GM13977 (cell line): Measurements from ENCODE around the gene PHF24.

Experiments
- DNase-seq: peaks from one replicate; pipeline ENCODE4 v3.0.0; 2012; ENCODE audit warnings: low spot score
- in situ Hi-C: fragments of 300-500 bp; cut with MboI; formaldehyde crosslinking; loops from one replicate; pipeline ENCODE4 v1.12.0; 2022; ENCODE audit warnings: low sequenced_read_pairs, low pct_unique_long_range_greater_than_20kb, mixed read lengths, inconsistent platforms; ENCODE audit not compliant: unreplicated experiment
- TF ChIP-seq, protein P1 (sequence below): IDR thresholded peaks from 2 replicates; pipeline ENCODE4 v1.5.1; 2012; ENCODE audit warnings: mild to moderate bottlenecking, control low read depth; ENCODE audit not compliant: insufficient read depth; ENCODE audit errors: extremely low read depth, missing control alignments

Gene PHF24

DNA sequence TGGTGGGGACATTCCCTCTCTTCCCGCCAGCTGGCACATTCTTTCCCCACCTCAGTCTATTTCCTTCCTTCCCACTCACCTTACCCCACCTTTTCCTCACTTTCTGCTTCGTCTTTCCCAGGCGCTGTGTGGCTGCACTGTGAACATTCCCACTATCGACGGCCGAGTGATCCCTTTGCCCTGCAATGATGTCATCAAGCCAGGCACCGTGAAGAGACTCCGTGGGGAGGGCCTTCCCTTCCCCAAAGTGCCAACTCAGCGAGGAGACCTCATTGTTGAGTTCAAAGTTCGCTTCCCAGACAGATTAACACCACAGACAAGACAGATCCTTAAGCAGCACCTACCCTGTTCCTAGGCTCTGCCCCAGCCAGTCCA, 38.8 kb downstream of the PHF24 start:
- DNase-seq, result no peak
- TF ChIP-seq, protein P1, sequence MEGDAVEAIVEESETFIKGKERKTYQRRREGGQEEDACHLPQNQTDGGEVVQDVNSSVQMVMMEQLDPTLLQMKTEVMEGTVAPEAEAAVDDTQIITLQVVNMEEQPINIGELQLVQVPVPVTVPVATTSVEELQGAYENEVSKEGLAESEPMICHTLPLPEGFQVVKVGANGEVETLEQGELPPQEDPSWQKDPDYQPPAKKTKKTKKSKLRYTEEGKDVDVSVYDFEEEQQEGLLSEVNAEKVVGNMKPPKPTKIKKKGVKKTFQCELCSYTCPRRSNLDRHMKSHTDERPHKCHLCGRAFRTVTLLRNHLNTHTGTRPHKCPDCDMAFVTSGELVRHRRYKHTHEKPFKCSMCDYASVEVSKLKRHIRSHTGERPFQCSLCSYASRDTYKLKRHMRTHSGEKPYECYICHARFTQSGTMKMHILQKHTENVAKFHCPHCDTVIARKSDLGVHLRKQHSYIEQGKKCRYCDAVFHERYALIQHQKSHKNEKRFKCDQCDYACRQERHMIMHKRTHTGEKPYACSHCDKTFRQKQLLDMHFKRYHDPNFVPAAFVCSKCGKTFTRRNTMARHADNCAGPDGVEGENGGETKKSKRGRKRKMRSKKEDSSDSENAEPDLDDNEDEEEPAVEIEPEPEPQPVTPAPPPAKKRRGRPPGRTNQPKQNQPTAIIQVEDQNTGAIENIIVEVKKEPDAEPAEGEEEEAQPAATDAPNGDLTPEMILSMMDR, result no peak
- in situ Hi-C loops, result no loop called here

DNA sequence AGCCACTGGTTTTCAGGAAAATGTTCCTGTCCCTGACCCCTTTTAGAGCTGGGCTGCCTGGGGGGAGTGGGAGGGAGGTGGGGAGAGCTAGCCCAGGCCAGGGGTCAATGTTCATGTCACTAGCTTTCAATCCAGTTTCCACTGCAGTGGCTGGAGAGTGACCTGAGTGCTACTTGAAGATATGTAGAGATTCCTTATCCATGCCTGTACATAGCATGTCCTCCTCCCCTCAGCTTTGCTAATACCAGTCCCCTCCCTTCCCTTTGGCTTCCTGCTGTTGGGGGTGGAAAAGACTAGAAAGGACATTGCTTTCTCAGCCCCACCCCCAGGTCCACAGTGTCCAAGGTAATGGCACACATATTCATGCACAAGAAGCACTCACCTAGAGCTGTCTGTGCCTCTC, 39.3 kb downstream of the PHF24 start:
- no peak for DNase-seq
- TF ChIP-seq, protein P1, result no peak
- in situ Hi-C loops, result no loop called here

DNA sequence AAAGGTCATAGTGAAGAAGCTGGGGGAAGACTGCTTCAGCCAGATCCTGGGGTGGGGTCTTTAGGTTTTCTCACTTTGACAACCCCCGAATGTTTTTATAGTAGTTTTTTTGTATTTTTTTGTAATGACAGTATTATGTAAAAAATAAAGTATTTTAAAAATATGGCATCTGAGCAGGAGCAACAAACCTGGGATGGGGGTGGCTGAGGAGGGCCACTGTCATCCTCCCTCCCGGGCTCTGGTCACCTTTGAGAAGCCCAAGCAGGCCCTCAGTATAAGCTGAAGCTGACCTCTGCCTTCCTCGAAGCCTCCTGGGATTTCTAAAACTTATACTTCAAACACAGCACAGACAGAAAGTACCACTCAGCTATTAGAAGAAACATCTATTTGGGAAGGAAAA, 40.2 kb downstream of the PHF24 start:
- in situ Hi-C loops, result no loop called here
- DNase-seq, result no peak
- TF ChIP-seq, protein P1, result no peak

DNA sequence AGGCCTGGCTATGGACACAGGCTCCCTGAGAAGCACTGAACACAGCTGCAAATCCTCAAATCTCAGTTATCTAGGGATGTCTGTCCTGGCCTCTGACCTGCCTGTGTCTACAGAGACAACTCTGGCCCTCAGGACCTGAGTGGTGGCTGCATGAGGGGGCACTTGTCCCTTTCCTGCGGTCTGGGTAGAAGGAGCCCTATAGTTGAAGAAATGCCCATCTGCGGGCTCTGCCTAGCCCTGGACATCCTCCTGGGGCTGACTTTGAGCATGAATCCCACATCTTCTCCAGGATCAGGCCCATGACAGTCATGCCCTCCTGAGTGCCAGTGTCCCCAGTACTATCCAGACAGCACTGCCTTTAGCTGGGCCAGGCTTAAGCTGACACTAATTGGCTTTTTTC, 41.5 kb downstream of the PHF24 start:
- no peak for DNase-seq
- TF ChIP-seq, protein P1, result no peak
- in situ Hi-C loops, result no loop called here

DNA sequence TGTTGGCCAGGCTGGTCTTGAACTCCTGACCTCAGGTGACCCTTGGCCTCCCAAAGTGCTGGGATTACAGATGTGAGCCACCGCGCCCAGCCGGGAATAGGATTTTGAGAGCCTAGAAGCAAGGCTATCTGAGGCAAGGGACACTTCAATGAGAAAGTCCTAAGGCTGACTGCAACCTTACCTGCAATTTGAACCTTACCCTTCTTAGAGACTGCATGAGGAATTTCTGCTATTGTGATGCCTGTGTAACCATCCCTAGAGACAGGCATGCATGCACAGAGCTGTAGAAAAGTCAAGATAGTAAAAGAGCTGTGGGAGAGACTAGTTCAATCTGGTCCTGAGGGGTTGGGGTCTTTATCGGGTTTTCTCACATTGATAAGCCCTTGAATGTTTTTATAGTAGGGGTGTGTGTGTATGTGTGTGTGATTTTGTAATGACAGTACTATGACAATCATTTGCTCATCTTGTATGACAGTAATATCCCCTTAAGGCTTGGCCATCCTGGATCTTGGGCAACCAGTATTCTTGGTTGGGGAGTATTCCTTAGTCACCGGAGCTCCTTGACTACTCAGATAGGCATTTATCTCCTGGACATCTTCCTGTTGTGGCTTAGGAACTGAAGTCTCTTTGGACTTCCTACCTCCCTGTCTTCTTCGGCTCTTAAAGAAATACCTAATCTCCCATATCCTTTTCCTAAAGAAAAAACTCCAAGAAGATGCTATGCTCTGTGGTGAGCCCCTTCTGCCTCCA, 42.6 kb downstream of the PHF24 start:
- in situ Hi-C loops, result no loop called here
- no peak for DNase-seq
- TF ChIP-seq, protein P1, result no peak

DNA sequence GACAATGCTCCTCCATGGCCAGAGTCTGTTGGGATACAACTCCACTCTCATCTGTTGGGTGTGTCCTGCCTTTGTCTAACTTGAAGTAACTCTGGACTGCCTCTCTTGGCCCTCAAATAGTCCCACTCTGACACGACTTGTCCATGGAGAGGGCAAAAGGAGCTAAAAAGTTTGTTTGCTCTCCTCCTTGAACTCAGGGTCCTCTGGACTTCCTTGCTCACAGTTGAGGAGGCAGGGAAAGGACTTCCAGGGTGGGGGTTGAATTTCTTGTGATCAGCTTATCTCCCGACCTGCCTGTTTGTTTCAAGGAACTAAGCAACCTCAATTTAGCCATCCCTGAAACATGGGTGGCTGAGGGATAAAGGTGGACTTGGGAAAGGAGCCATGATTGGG, 43.2 kb downstream of the PHF24 start:
- in situ Hi-C loops, result no loop called here
- TF ChIP-seq, protein P1, result no peak
- peak; percentile 2 for DNase-seq
